HepG2 (cell line): Measurements from ENCODE around the gene ICAM2. TPM values are rescaled to one million over a fixed set of nuclear protein-coding genes. Genes with fewer than 3 reads are reported as not detected.

Experiments
- CEBPB ChIP-seq: IDR thresholded peaks from 2 replicates; pipeline ENCODE4 v1.6.1; 2011; ENCODE audit warnings: low read depth, low read length, improper control_type of control experiment, borderline replicate concordance
- CHD4 ChIP-seq: fragments of 200-600 bp; sonication (generic); IDR thresholded peaks from 2 replicates; pipeline ENCODE4 v1.7.0; 2017; ENCODE audit warnings: mild to moderate bottlenecking, low read length, borderline replicate concordance
- CTCF ChIP-seq: sonication (generic); formaldehyde crosslinking; IDR thresholded peaks from 2 replicates; pipeline ENCODE4 v1.5.0; 2020; ENCODE audit warnings: mild to moderate bottlenecking, missing genetic modification reagents, moderate library complexity
- ESRRA ChIP-seq: sonication (generic); formaldehyde crosslinking; IDR thresholded peaks from 2 replicates; pipeline ENCODE4 v1.5.1; 2020; ENCODE audit warnings: mild to moderate bottlenecking, low read depth, missing genetic modification reagents
- GABPA ChIP-seq, 2 experiments: IDR thresholded peaks; 2 replicates each; pipeline ENCODE4 v1.6.1; 2011 to 2016; ENCODE audit warnings: low read depth in 2 of 2, low read length in 1 of 2, missing biosample characterization in 1 of 2, missing genetic modification characterization in 1 of 2
- GATAD2A ChIP-seq: IDR thresholded peaks from 2 replicates; pipeline ENCODE4 v1.6.1; 2016
- HNRNPL ChIP-seq: fragments of 200-400 bp; formaldehyde crosslinking; IDR thresholded peaks from 2 replicates; pipeline ENCODE4 v1.6.1; 2017; ENCODE audit warnings: mild to moderate bottlenecking, low read depth, low read length
- KLF11 ChIP-seq: IDR thresholded peaks from 2 replicates; pipeline ENCODE4 v1.6.1; 2016; ENCODE audit warnings: missing compliant biosample characterization
- MTA1 ChIP-seq: sonication (generic); formaldehyde crosslinking; IDR thresholded peaks from 2 replicates; pipeline ENCODE4 v1.4.0; 2020; ENCODE audit warnings: missing genetic modification reagents, mild to moderate bottlenecking, borderline replicate concordance
- PRPF4 ChIP-seq: fragments of 200-400 bp; formaldehyde crosslinking; IDR thresholded peaks from 2 replicates; pipeline ENCODE4 v1.6.1; 2016; ENCODE audit warnings: low read length, low read depth; ENCODE audit not compliant: poor library complexity, severe bottlenecking
- RAD51 ChIP-seq: fragments of 450-650 bp; IDR thresholded peaks from 2 replicates; pipeline ENCODE4 v1.6.1; 2016; ENCODE audit warnings: borderline replicate concordance
- RBFOX2 ChIP-seq: fragments of 200-400 bp; formaldehyde crosslinking; IDR thresholded peaks from 2 replicates; pipeline ENCODE4 v1.6.1; 2017; ENCODE audit warnings: low read depth, mild to moderate bottlenecking, low read length
- SATB2 ChIP-seq: sonication (generic); formaldehyde crosslinking; IDR thresholded peaks from 2 replicates; pipeline ENCODE4 v1.5.0; 2020; ENCODE audit warnings: missing genetic modification reagents
- SSRP1 ChIP-seq: IDR thresholded peaks from 2 replicates; pipeline ENCODE4 v1.6.1; 2016; ENCODE audit warnings: control low read depth
- STAT5B ChIP-seq: sonication (generic); formaldehyde crosslinking; IDR thresholded peaks from 2 replicates; pipeline ENCODE4 v1.4.0; 2020; ENCODE audit warnings: missing genetic modification reagents
- ZBTB3 ChIP-seq: sonication (generic); formaldehyde crosslinking; IDR thresholded peaks from 2 replicates; pipeline ENCODE4 v1.4.0; 2020; ENCODE audit warnings: low read depth, mild to moderate bottlenecking, moderate library complexity, missing genetic modification reagents, borderline replicate concordance
- ZFX ChIP-seq: sonication (generic); formaldehyde crosslinking; IDR thresholded peaks from 2 replicates; pipeline ENCODE4 v1.4.0; 2020; ENCODE audit warnings: mild to moderate bottlenecking, low read depth, missing genetic modification reagents, moderate library complexity
- ZKSCAN8 ChIP-seq: IDR thresholded peaks from 2 replicates; pipeline ENCODE4 v1.6.1; 2016; ENCODE audit warnings: borderline replicate concordance, missing genetic modification reagents, missing compliant biosample characterization
- ZNF530 ChIP-seq: sonication (generic); formaldehyde crosslinking; IDR thresholded peaks from 2 replicates; pipeline ENCODE4 v1.5.0; 2020; ENCODE audit warnings: low read depth, mild to moderate bottlenecking, missing genetic modification reagents
- ZNF670 ChIP-seq: sonication (generic); formaldehyde crosslinking; IDR thresholded peaks from 2 replicates; pipeline ENCODE4 v1.8.0; 2022; ENCODE audit warnings: mild to moderate bottlenecking, missing genetic modification reagents, borderline replicate concordance
- ZNF777 ChIP-seq: sonication (generic); formaldehyde crosslinking; IDR thresholded peaks from 2 replicates; pipeline ENCODE4 v1.4.0; 2020; ENCODE audit warnings: missing genetic modification reagents
- ZSCAN12 ChIP-seq: sonication (generic); formaldehyde crosslinking; IDR thresholded peaks from 2 replicates; pipeline ENCODE4 v1.9.0; 2021; ENCODE audit warnings: mild to moderate bottlenecking, missing genetic modification reagents
- ZSCAN20 ChIP-seq: sonication (generic); formaldehyde crosslinking; IDR thresholded peaks from 2 replicates; pipeline ENCODE4 v1.4.0; 2020; ENCODE audit warnings: missing genetic modification reagents, mild to moderate bottlenecking, borderline replicate concordance
- polyA plus RNA-seq, 8 experiments: library from polyadenylated mRNA; depleted of rRNA in 3 of 8; stranded (reverse) in 7 of 8; unstranded in 1 of 8; fragments of >200 nt; fragmentation: Illumina TruSeq in 4 of 8; extraction: Trizol in 4 of 8; gene quantifications; 2 replicates each; pipeline versions ENCODE4 v1.2.1 to v1.2.3, GENCODE V29; 2011 to 2016; ENCODE audit warnings: low read depth in 4 of 8, missing spikeins in 1 of 8, mixed read lengths in 1 of 8; ENCODE audit not compliant: insufficient read depth in 1 of 8
- total RNA-seq, 5 experiments: library from RNA; depleted of rRNA; stranded (reverse); fragments of >200 nt; fragmentation: Illumina TruSeq; extraction: Trizol; gene quantifications; 2 replicates each; pipeline ENCODE4 v1.2.3, GENCODE V29; 2016; ENCODE audit warnings: low read depth in 1 of 5
- TF ChIP-seq, protein P1 (sequence below): sonication (generic); formaldehyde crosslinking; IDR thresholded peaks from 2 replicates; pipeline ENCODE4 v1.8.0; 2022; ENCODE audit warnings: low read depth, missing genetic modification reagents
- TF ChIP-seq, protein P2 (sequence below): sonication (generic); formaldehyde crosslinking; IDR thresholded peaks from 2 replicates; pipeline ENCODE4 v1.9.0; 2021; ENCODE audit warnings: missing genetic modification reagents, borderline replicate concordance
- TF ChIP-seq, protein P3 (sequence below): IDR thresholded peaks from 2 replicates; pipeline ENCODE4 v1.6.1; 2016; ENCODE audit warnings: low read depth, borderline replicate concordance

The ICAM2 gene
- total and polyA plus RNA-seq, 2 of the 13 experiments (the other 11 are each of a cell fraction or from before 2014, with no cell fraction given): 10.9 to 20.8 TPM

- TF ChIP-seq, protein P1, sequence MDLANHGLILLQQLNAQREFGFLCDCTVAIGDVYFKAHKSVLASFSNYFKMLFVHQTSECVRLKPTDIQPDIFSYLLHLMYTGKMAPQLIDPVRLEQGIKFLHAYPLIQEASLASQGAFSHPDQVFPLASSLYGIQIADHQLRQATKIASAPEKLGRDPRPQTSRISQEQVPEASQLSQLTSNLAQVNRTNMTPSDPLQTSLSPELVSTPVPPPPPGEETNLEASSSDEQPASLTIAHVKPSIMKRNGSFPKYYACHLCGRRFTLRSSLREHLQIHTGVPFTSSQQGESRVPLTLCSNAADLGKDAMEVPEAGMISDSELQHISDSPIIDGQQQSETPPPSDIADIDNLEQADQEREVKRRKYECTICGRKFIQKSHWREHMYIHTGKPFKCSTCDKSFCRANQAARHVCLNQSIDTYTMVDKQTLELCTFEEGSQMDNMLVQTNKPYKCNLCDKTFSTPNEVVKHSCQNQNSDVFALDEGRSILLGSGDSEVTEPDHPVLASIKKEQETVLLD (CRISPR knock-in tag): no peak
- TF ChIP-seq HNRNPL (0 out of 2 replicates have a peak, but pooled peaks have one; percentile 68), CTCF (CRISPR knock-in tag) (peak; percentile 14; the same call in 1 of the 2 replicates), ZNF670 (CRISPR knock-in tag) (no peak), ZBTB3 (CRISPR knock-in tag) (no peak), STAT5B (no peak), ZNF777 (CRISPR knock-in tag) (no peak), ZSCAN12 (CRISPR knock-in tag) (no peak), ZFX (CRISPR knock-in tag) (peak; percentile 36), GABPA (IDR thresholded peaks at IDR 0.05; ENCODE audit: low read depth, low read length) (no peak), GABPA (CRISPR knock-in tag; IDR thresholded peaks at IDR 0.05; ENCODE audit: low read depth) (no peak), KLF11 (no peak), GATAD2A (no peak), ZKSCAN8 (CRISPR knock-in tag) (no peak), MTA1 (CRISPR knock-in tag) (0 out of 2 replicates have a peak, but pooled peaks have one; percentile 35), RBFOX2 (no peak), ZNF530 (CRISPR knock-in tag) (no peak), PRPF4 (no peak), CEBPB (no peak), ESRRA (peak; percentile 91), SATB2 (CRISPR knock-in tag) (no peak), SSRP1 (CRISPR knock-in tag) (no peak), CHD4 (no peak), RAD51 (no peak), ZSCAN20 (CRISPR knock-in tag) (no peak)
- TF ChIP-seq, protein P2, sequence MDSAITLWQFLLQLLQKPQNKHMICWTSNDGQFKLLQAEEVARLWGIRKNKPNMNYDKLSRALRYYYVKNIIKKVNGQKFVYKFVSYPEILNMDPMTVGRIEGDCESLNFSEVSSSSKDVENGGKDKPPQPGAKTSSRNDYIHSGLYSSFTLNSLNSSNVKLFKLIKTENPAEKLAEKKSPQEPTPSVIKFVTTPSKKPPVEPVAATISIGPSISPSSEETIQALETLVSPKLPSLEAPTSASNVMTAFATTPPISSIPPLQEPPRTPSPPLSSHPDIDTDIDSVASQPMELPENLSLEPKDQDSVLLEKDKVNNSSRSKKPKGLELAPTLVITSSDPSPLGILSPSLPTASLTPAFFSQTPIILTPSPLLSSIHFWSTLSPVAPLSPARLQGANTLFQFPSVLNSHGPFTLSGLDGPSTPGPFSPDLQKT (CRISPR knock-in tag): no peak
- TF ChIP-seq, protein P3, sequence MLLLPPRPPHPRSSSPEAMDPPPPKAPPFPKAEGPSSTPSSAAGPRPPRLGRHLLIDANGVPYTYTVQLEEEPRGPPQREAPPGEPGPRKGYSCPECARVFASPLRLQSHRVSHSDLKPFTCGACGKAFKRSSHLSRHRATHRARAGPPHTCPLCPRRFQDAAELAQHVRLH (CRISPR knock-in tag): no peak
Measured at GRCh38 chr17:64007838-64008282, 12.6 kb downstream of the ICAM2 start (continued).
